HS-27A (cell line): ENCODE results near the gene RMND1.

Experiments
- DNase-seq: peaks from one replicate; pipeline ENCODE4 v3.0.0-alpha.2; 2012; ENCODE audit warnings: low read depth, missing footprints

RMND1 gene

DNA sequence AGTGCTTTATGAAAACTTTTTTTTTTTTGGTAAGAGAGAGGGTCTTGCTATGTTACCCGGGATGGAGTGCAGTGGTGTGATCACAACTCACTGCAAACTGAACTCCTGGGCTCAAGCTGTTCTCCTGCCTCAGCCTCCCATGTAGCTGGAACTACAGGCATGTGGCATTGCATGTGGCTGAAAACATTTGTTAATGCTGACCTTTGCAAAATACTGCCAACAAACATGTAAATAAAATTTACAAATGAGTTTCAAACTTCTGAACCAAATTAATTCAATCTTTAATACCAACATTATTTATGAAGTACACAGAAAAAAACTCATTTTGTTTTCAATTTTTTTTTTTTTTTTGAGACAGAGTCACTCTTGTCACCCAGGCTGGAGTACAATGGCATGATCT is 34.4 kb downstream of the RMND1 start:
- DNase-seq, result no peak

DNA sequence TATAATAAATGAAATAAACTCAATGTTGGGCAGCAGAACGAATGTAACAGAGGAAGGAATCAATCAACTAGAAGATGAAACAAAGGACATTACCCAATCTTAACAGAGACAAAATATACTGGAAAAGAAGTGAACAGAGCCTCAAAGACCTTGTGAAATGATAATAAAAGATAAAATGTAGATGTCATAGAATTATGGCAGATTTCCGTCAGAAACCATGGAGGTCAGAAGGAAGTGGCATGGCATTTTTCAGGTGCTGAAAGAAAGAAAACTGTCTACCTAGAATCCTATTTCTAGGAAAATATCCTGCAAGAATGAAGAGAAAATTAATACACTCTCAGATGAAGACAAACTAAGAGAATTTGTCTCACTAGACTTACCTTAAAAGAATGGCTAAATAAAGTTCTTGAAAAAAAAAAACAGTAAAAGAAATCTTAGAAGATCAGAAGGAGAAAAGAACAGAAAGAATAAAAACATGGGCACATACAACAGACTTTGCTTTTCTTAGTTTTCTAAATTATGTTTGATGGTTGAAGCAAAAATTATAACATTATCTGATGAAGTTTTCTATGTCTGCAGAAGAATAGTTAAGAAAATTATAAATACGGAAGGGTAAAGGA is 37.2 kb downstream of the RMND1 start:
- no peak for DNase-seq

GRCh38 chr6:151413372-151414145 is 38.4 kb downstream of the RMND1 start:
- no peak for DNase-seq

GRCh38 chr6:151412909-151413308 is 39.0 kb downstream of the RMND1 start:
- DNase-seq, result no peak

- no peak for DNase-seq
These were observed 42.2 kb downstream of the RMND1 start for GRCh38 chr6:151409679-151410078.

DNA sequence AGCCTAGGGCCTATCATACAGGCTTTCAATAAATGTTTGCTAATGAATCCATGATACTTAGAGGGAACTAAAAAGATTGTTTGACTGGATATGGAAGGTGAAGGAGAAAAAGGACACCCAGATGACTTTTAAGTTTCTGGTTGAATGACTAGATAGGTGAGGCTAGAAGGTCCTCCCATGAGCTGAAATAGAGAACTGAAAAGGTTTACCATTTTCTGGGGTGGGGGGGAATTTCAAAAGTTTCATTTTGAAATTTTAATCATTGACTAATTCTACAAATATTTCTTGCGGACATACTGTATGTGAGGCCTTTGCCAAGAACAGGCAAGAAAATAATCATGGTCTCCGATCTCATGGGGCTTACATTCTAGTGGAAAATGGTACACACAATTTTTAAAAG is 42.7 kb downstream of the RMND1 start:
- DNase-seq, result no peak

DNA sequence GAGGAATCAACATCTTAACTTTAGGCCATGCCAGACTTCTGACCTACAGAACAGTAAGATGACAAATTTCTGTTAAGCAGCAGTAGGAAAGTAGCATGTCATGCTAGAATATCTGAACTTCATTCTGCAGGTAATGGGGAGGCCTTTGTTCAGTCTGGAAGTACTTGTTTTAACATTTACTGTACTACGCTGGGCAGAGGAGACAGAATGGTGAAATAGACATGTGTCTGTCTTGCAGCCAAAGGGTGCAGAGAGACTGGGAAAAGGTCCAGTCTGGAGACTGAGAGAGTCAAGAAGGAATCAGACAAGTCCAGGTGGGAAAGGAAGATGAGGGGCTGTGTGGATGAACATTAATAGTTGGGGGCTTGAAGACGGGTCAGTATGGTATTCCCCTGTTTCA is 43.1 kb downstream of the RMND1 start:
- no peak for DNase-seq

GRCh38 chr6:151403919-151404308 is 48.0 kb downstream of the RMND1 start:
- no peak for DNase-seq

DNA sequence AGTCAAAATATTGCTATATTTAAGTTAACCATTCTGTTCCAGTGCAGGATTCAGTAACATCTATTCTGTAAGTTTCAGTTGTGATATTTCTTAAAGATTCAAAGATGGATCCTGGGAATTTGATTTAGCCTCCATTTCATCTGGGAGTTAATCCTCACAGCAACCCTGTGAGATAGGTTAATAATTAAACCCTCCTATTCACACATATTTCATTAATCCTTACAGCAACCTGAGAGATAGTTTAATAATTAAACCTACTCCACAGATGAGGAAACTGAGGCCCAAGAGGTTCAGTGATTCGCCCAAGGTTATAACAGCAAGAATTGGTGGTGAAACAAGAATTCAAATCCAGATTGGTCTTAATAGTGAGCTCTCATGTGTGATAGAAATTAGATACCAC is 49.7 kb downstream of the RMND1 start:
- no peak for DNase-seq

DNA sequence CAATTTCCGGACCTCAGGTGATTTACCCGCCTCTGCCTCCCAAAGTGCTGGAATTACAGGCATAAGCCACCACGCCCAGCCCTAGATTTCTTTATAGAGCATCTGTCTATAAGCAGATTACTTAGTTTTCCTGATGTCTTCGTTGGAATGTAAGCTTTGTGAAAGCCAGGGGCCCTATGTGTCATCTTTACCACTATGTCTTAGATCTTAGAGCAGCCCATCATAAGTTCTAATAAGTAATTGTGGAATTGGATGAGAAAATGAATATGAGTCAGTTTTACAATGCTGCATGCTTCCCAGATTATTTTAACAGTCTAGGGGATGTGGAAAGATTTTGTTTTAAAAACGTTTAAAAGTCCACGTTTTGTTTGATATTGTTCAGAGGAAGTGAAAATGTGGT is 51.5 kb downstream of the RMND1 start:
- DNase-seq, result no peak

DNA sequence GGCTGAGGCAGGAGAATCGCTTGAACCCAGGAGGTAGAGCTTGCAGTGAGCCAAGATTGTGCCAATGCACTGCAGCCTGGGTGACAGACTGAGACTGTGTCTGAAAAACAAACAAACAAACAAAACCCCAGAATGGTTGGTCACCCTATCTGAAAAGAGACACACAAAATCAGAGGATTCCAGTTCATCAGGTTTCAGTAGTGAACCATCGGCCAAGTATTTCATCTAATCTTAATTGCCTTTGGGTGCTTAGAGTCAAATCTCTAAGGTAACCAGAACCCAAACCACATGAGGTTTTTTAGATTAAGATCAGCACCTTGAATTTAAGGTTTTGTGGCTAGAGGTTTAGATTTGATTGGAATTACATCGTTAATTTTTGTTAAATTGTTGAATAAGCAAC is 52.2 kb downstream of the RMND1 start:
- no peak for DNase-seq

DNA sequence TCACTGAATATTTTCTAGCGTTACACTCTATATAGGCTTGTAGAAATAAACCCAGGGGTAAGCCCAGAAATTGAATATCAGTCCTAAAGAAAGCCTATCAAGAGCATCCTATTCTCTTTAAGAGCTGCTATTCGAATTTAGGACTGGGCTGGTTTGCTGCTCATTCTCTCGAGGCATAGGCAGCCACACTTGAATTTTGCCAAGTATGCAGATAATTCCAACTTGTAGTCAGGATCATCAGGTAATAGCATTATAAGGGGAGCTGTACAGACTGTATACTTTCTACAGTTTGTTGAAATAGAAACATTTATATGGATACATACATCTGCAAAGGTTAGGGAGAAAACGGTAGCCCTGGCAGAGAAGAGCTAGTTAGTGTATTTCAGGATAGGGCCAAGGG is 58.5 kb downstream of the RMND1 start:
- DNase-seq, result no peak

DNA sequence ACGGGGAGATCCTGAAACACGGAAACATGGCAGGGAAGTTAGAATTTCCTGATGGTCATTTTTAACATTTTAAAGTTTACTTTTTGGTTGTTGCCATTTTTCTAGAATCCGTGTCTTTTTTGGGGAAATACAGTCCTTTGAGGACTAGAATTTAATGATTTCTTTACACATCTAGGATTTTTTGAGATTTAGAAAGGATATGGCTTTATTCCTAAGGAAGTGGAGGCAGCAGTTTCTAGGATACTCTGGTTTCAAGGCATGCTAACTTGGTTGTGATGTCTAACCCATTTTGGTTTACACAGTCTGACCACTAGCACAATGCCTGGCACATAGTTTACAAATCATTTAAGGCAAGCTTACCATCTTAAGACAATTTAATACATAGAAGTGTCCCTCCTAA is 59.5 kb downstream of the RMND1 start:
- no peak for DNase-seq

DNA sequence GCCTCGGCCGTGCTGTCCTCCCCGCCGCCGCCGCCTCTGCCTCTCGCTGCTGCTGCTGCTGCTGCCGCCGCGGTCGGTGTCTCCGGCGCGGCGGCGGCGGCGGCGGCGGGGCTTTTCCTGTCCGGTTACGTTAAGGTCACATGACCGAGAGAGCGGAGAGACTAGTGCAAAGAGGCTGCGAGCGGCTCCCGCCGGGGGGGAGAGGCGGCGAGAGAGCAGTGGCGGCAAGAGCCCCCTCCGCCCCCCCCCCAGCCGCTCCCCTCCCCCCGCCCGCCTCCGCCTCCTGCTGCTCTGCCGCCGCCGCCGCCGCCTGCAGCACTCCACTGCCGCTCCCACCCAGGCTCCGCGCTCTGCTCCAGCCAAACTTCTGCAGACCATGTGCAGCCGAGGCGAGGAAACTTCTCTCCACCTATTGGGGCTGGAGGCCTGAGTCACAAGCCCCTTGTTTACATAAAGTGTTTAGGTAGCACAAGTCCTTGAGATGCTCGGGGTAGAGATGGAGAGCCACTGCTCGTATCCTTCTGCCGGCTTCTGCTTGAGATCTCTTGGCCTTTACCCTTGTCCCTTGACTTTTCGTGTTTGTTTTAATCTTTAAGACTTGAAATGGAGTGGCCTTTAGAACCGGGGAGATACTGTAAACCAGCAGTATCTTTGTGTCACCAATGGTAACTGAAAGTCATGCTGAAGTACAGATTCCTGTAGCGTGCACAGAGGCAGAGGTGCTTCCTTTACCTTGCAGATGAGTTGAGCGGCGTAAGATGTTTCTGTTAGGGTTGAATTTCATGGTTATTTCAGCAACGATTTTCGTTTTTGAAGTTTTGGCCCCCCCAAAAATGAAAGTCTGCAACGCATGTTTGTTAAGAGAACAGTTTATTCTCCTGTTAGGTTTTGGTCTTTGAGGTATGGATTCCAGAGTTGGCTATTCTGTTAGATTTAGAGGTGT is 60.2 kb downstream of the RMND1 start, which contains the start of gene ZBTB2:
ZBTB2 (minus strand) TSS at position 89 of the 943 bp plus-strand sequence. CDS start 17,922 bp downstream, outside the sequence.
- peak; percentile 42 for DNase-seq

DNA sequence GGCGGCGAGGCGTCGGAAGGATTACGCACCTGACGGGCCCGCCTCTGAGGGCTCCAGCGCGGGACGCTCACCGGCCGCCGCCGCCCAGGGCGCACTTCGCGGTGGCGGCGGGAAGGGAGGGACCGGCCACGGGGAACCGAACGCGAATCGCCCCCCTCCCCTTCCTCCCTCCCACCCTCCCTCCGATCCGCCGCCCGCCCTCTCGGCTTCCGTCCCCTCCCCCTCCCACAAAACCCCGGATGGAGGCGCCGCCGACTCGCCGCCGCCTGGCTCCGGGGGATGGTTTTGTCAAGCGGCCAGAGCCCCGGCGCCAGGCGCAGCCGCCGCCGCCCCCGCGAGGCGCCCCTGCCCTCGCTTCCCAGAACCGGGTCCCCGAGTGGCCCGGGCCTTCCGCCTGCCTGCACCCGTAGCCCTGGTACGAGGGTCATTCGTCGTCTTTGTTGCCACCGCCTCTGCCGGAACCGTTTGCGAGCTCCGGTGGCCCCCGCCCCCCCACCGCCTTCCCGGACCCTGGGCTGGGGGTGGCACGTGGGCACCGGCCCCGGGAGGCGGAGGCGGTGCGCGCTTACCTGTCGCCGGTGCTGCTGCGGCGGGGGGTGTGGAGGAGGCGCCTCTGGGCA is 61.0 kb downstream of the RMND1 start:
- no peak for DNase-seq

- peak; percentile 94 for DNase-seq
These were observed 61.6 kb downstream of the RMND1 start for GRCh38 chr6:151390276-151390850.

GRCh38 chr6:151389618-151390275 is 62.2 kb downstream of the RMND1 start:
- DNase-seq, result peak; percentile 56

- DNase-seq, result no peak
These were observed 62.8 kb downstream of the RMND1 start for GRCh38 chr6:151388997-151389617.

GRCh38 chr6:151388236-151388635 is 63.7 kb downstream of the RMND1 start:
- DNase-seq, result no peak

- peak; percentile 62 for DNase-seq
These were observed 64.6 kb downstream of the RMND1 start for GRCh38 chr6:151387175-151387970.
